Spinal cord (tissue), 10 donors: ENCODE results near the gene REV3L. TPM values are rescaled to one million over a fixed set of nuclear protein-coding genes. Genes with fewer than 3 reads are reported as not detected.
A peak's percentile ranks its signal among the peaks of the same experiment; 100 is the strongest.

Experiments used
- DNase-seq, 6 donors: peaks; one replicate each; pipeline versions ENCODE4 v3.0.0 to v3.0.0-alpha.2; 2013 to 2015; ENCODE audit warnings: low spot score in 6 of 6, low read depth in 4 of 6
- H3K27ac ChIP-seq: one replicate; pipeline ENCODE4 v1.5.1; 2013; ENCODE audit warnings: low read depth, low read length, control low read depth
- H3K27me3 ChIP-seq: one replicate; pipeline ENCODE4 v1.6.1; 2013; ENCODE audit warnings: low read length; ENCODE audit not compliant: control insufficient read depth, insufficient read depth
- H3K36me3 ChIP-seq: one replicate; pipeline ENCODE4 v1.6.1; 2013; ENCODE audit warnings: low read length; ENCODE audit not compliant: control insufficient read depth, insufficient read depth
- H3K4me1 ChIP-seq: one replicate; pipeline ENCODE4 v1.6.1; 2013; ENCODE audit warnings: low read length; ENCODE audit not compliant: control insufficient read depth, insufficient read depth
- H3K4me3 ChIP-seq: one replicate; pipeline ENCODE4 v1.5.1; 2013; ENCODE audit warnings: low read depth, low read length, control low read depth
- H3K9me3 ChIP-seq: one replicate; pipeline ENCODE4 v1.6.1; 2013; ENCODE audit warnings: low read length; ENCODE audit not compliant: control insufficient read depth, insufficient read depth
- WGBS: methylation state at CpG from one replicate; pipeline ENCODE4 v1.1.5; 2013; ENCODE audit warnings: missing lambda C conversion rate; ENCODE audit not compliant: insufficient coverage; 5-methylcytosine and 5-hydroxymethylcytosine counted together
- polyA plus RNA-seq, 2 donors: library from polyadenylated mRNA; unstranded; fragments of 120-200 nt; gene quantifications; one replicate each; pipeline ENCODE4 v1.2.1, GENCODE V29; 2013; ENCODE audit not compliant: insufficient read length in 2 of 2
- total RNA-seq, 2 donors: library from RNA; depleted of rRNA in 1 of 2; stranded (reverse); fragments of 120-200 nt in 1 of 2; fragments of >200 nt in 1 of 2; gene quantifications; one replicate each; pipeline versions ENCODE4 v1.2.3 to v1.2.4, GENCODE V29; 2013 to 2014
- donor health status: healthy.

REV3L gene
- total and polyA plus RNA-seq, 4 donors: 62.0 to 120 (median 97.9) TPM

- H3K36me3 ChIP-seq: peaks cover 15% of the 10 kb centered on the region
- H3K9me3 ChIP-seq: no peaks in the 10 kb centered on the region
- H3K27me3 ChIP-seq: no peaks in the 10 kb centered on the region
- H3K4me3 ChIP-seq: no peak overlapping the region
- DNase-seq: no peak
- no peak overlapping the region for H3K27ac ChIP-seq
- H3K4me1 ChIP-seq: no peaks in the 10 kb centered on the region
- no CpG with 5 or more reads among the region's 4 CpGs for WGBS
These were observed 202.5 kb downstream of the REV3L start for GRCh38 chr6:111280445-111280955.

DNA sequence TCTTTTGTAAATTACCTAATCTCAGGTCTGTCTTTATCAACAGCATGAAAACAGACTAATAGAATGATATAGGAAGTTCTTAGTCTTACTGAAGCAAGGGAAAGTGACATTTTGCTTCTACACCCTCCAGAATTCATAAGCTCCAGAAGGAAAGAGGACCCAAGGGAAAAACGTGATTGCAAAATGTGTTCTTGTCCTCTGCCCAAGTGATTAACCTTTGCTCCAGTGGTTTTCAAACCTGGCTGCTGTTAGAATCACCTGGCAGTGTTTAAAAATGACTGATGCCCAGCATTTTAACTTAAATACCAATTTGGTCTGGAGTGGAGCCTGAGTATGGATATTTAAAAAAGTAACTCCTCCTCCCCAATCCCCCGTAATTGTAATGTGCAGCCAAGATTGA lies 204.3 kb downstream of the REV3L start:
- no CpG with 5 or more reads among the region's 2 CpGs for WGBS

GRCh38 chr6:111277819-111278218 lies 205.2 kb downstream of the REV3L start:
- no peak overlapping the region for H3K4me3 ChIP-seq
- no peaks in the 10 kb centered on the region for H3K27me3 ChIP-seq
- H3K27ac ChIP-seq: no peak overlapping the region
- H3K36me3 ChIP-seq: peaks cover 23% of the 10 kb centered on the region
- WGBS: no CpG with 5 or more reads among the region's 1 CpG
- H3K4me1 ChIP-seq: no peaks in the 10 kb centered on the region
- peaks cover 4% of the 10 kb centered on the region for H3K9me3 ChIP-seq
- no peak for DNase-seq

More for the DNA sequence above, 204.3 kb downstream of the REV3L start:
- DNase-seq: no peak
- peaks cover 17% of the 10 kb centered on the region for H3K36me3 ChIP-seq
- no peak overlapping the region for H3K4me3 ChIP-seq
- H3K27me3 ChIP-seq: no peaks in the 10 kb centered on the region
- H3K9me3 ChIP-seq: peaks cover 3% of the 10 kb centered on the region
- no peak overlapping the region for H3K27ac ChIP-seq
- no peaks in the 10 kb centered on the region for H3K4me1 ChIP-seq

GRCh38 chr6:111276736-111277135 lies 206.3 kb downstream of the REV3L start:
- DNase-seq: no peak
- Histone ChIP-seq H3K9me3 (peaks cover 4% of the 10 kb centered on the region), H3K36me3 (peaks cover 25% of the 10 kb centered on the region), H3K4me3 (no peak overlapping the region), H3K27ac (no peak overlapping the region), H3K4me1 (no peaks in the 10 kb centered on the region), H3K27me3 (no peaks in the 10 kb centered on the region)
- WGBS: 97% methylated on average over 3 of the region's 3 CpGs

- Histone ChIP-seq H3K27ac (no peak overlapping the region), H3K4me1 (no peaks in the 10 kb centered on the region), H3K4me3 (no peak overlapping the region), H3K27me3 (no peaks in the 10 kb centered on the region), H3K9me3 (peaks cover 4% of the 10 kb centered on the region), H3K36me3 (peaks cover 25% of the 10 kb centered on the region)
- no peak for DNase-seq
- 100% methylated on average over 1 of the region's 2 CpGs for WGBS
These were observed 206.7 kb downstream of the REV3L start for GRCh38 chr6:111276335-111276734.

GRCh38 chr6:111274593-111275217 lies 208.3 kb downstream of the REV3L start:
- 100% methylated on average over 2 of the region's 3 CpGs for WGBS
- no peak for DNase-seq
- Histone ChIP-seq H3K4me1 (no peaks in the 10 kb centered on the region), H3K4me3 (no peak overlapping the region), H3K27me3 (no peaks in the 10 kb centered on the region), H3K36me3 (peaks cover 24% of the 10 kb centered on the region), H3K27ac (no peak overlapping the region), H3K9me3 (peaks cover 4% of the 10 kb centered on the region)

DNA sequence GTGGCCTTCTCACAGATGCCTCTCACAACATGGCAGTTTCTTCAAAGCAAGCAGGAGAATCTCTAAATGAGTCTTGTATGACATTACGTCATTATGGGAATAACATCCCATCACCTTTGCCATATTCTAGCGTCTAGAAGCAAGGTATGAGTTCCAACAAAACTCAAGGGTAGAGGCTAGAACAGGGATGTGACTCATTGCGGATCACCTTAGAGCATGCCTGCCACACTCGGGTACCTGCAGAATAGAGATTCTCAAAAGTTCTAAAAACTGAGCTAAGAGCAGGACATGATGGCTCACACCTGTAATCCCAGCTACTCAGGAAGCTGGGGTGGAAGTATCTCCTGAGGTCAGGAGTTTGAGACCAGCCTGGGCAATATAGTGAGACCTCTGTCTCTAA lies 212.9 kb downstream of the REV3L start:
- Histone ChIP-seq H3K36me3 (peaks cover 15% of the 10 kb centered on the region), H3K27me3 (no peaks in the 10 kb centered on the region), H3K4me3 (no peak overlapping the region), H3K27ac (no peak overlapping the region), H3K4me1 (no peaks in the 10 kb centered on the region), H3K9me3 (peaks cover 4% of the 10 kb centered on the region)
- DNase-seq: no peak
- 93% methylated on average over 3 of the region's 4 CpGs for whole genome bisulfite sequencing

DNA sequence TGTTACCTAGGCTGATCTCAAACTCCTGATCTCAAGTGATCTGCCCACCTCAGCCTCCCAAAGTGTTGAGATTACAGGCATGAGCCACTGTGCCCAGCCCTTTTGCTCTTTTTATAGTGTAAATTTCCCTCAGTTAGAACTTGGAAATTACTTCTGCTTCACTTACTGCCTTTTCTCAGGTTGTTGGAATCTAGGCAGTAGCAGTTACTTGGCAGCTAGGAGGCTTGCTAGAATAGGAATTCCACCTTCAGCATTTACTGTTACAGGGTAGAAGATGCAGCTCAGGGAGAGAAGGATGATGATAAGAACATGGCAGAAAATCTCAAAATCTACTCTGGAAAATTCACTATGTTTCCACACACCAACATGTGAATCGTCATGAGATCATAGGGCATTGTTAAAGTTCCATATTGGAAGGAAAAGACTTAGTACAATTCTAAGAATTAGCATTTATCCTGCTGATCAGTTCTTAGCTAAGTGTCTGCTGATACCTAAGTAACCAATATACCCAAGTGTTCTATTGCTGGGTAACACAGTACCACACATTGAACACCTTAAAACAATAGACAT lies 213.5 kb downstream of the REV3L start:
- Histone ChIP-seq H3K4me1 (no peaks in the 10 kb centered on the region), H3K27me3 (no peaks in the 10 kb centered on the region), H3K9me3 (peaks cover 4% of the 10 kb centered on the region), H3K36me3 (peaks cover 15% of the 10 kb centered on the region), H3K27ac (no peak overlapping the region), H3K4me3 (no peak overlapping the region)
- peak in 1 of 6 donors; percentile 26 for DNase-seq
- WGBS: no CpG with 5 or more reads among the region's 1 CpG

GRCh38 chr6:111267764-111268333 lies 215.2 kb downstream of the REV3L start:
- Histone ChIP-seq H3K27ac (no peak overlapping the region), H3K9me3 (no peaks in the 10 kb centered on the region), H3K27me3 (no peaks in the 10 kb centered on the region), H3K4me3 (no peak overlapping the region), H3K4me1 (no peaks in the 10 kb centered on the region), H3K36me3 (peaks cover 8% of the 10 kb centered on the region)
- no peak for DNase-seq
- WGBS: 95% methylated on average over 7 of the region's 7 CpGs

DNA sequence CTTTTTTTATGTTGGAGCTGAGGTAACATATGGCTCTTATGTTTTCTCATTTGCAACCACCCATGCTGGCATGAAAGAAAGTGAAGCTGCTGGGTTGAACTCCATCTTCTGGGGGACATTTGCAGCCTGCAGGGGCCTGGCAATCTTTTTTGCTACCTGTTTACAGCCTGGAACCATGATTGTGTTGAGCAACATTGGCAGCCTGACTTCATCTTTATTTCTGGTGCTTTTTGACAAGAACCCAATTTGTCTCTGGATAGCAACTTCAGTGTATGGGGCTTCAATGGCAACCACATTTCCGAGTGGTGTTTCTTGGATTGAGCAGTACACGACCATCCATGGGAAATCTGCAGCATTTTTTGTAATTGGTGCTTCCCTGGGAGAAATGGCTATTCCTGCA lies 216.7 kb downstream of the REV3L start:
- Histone ChIP-seq H3K9me3 (no peaks in the 10 kb centered on the region), H3K27me3 (no peaks in the 10 kb centered on the region), H3K4me3 (no peak overlapping the region), H3K27ac (no peak overlapping the region), H3K36me3 (peaks cover 8% of the 10 kb centered on the region), H3K4me1 (no peaks in the 10 kb centered on the region)
- WGBS: no CpG with 5 or more reads among the region's 2 CpGs
- peak in 1 of 6 donors; percentile 50 for DNase-seq
